Nephron progenitor cell (in vitro differentiated cells): Measurements from ENCODE around the gene CCDC57.
"Not testable (repeated sequence)": the region's sequence is repeated elsewhere in the genome, so short reads cannot be mapped to it uniquely, and the experiment has no call there.

Experiments
- DNase-seq: peaks from one replicate; pipeline ENCODE4 v3.0.0; 2021
- H3K27ac Mint-ChIP-seq: 2 replicates; pipeline ENCODE4 v1.8.0; 2021; ENCODE audit warnings: mild to moderate bottlenecking, moderate library complexity, mixed read lengths
- H3K27me3 Mint-ChIP-seq: 2 replicates; pipeline ENCODE4 v1.8.0; 2021; ENCODE audit warnings: mild to moderate bottlenecking, low read depth, mixed read lengths; ENCODE audit not compliant: poor library complexity
- H3K36me3 Mint-ChIP-seq: 2 replicates; pipeline ENCODE4 v1.8.0; 2021; ENCODE audit warnings: low read depth, mixed read lengths
- H3K4me1 Mint-ChIP-seq: 2 replicates; pipeline ENCODE4 v1.8.0; 2021; ENCODE audit warnings: mixed read lengths
- H3K4me3 Mint-ChIP-seq: 2 replicates; pipeline ENCODE4 v1.8.0; 2021; ENCODE audit warnings: mild to moderate bottlenecking, moderate library complexity, mixed read lengths
- H3K9me3 Mint-ChIP-seq: 2 replicates; pipeline ENCODE4 v1.8.0; 2021; ENCODE audit warnings: mild to moderate bottlenecking, moderate library complexity, mixed read lengths
- TF ChIP-seq, protein P1 (sequence below): fragments of 200-600 bp; sonication (generic); IDR thresholded peaks from 2 replicates; pipeline ENCODE4 v1.5.0; 2021; ENCODE audit warnings: antibody characterized with exemption

The CCDC57 gene

DNA sequence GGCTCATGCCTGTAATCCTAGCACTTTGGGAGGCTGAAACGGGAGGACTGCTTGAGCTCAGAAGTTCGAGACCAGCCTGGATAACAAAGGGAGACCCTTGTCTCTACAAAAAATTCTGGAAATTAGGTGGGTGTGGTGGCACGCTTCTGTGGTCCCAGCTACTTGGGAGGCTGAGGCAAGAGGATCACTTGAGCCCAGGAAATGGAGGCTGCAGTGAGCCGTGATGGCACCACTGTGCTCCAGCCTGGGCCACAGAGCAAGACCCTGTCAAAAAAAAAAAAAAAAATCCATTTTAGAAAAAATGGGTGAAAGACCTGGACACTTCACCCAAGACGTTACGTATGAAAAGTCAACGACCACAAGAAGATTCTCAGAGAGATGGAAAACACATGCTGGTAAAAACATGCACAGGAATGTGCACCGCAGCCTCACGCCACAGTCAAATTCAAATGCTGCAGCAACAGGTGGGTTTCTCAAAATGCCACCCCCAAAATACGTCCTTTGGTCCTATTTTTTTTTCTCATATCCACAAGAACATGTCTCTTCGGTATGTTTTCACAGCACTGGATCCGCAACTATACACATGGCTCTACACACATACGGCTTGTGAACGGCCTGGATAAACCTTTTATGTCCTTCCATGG lies 43.7 kb upstream of the CCDC57 start:
- H3K36me3 Mint-ChIP-seq: peaks cover 84% of the 10 kb centered on the region
- H3K27me3 Mint-ChIP-seq: peaks cover 2% of the 10 kb centered on the region

DNA sequence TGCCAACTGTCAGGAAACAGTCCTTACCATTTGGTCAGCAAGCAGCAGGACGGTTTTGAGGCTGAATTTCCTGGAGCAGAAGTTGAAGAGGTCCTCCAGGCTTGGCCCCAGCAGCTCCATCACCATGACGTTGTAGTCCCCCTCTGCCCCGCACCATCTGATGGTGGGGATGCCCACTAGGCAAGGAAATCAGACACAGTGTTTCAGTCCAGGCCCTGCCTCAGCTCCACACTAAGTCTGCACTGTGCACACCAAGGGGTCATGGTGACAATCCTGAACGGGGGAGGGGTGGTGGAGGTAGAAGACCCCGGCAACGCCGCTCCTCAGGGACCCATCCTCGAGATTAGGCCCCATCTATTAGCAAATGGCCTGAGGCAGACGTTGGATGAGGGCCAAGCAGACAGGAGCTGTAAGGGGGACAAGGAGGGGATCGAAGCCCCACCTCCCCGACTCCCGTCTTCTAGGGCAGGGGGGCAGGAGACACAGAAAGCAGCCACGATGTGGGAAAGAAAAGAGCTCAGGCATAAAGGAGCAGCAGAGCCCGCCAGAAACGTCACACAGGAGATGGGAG lies 42.8 kb upstream of the CCDC57 start:
- peaks cover 84% of the 10 kb centered on the region for H3K36me3 Mint-ChIP-seq
- TF ChIP-seq, protein P1, sequence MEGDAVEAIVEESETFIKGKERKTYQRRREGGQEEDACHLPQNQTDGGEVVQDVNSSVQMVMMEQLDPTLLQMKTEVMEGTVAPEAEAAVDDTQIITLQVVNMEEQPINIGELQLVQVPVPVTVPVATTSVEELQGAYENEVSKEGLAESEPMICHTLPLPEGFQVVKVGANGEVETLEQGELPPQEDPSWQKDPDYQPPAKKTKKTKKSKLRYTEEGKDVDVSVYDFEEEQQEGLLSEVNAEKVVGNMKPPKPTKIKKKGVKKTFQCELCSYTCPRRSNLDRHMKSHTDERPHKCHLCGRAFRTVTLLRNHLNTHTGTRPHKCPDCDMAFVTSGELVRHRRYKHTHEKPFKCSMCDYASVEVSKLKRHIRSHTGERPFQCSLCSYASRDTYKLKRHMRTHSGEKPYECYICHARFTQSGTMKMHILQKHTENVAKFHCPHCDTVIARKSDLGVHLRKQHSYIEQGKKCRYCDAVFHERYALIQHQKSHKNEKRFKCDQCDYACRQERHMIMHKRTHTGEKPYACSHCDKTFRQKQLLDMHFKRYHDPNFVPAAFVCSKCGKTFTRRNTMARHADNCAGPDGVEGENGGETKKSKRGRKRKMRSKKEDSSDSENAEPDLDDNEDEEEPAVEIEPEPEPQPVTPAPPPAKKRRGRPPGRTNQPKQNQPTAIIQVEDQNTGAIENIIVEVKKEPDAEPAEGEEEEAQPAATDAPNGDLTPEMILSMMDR: no peak
- H3K4me3 Mint-ChIP-seq: no peak overlapping the region
- DNase-seq: no peak
- H3K9me3 Mint-ChIP-seq: no peaks in the 10 kb centered on the region
- no peaks in the 10 kb centered on the region for H3K4me1 Mint-ChIP-seq
- H3K27ac Mint-ChIP-seq: peak overlapping the region; percentile 94
- H3K27me3 Mint-ChIP-seq: peaks cover 2% of the 10 kb centered on the region

More for the DNA sequence above, 43.7 kb upstream of the CCDC57 start:
- no peak overlapping the region for H3K4me3 Mint-ChIP-seq
- no peak for DNase-seq
- H3K4me1 Mint-ChIP-seq: no peaks in the 10 kb centered on the region
- peak overlapping the region; percentile 94 for H3K27ac Mint-ChIP-seq
- TF ChIP-seq, protein P1: no peak
- H3K9me3 Mint-ChIP-seq: no peaks in the 10 kb centered on the region

DNA sequence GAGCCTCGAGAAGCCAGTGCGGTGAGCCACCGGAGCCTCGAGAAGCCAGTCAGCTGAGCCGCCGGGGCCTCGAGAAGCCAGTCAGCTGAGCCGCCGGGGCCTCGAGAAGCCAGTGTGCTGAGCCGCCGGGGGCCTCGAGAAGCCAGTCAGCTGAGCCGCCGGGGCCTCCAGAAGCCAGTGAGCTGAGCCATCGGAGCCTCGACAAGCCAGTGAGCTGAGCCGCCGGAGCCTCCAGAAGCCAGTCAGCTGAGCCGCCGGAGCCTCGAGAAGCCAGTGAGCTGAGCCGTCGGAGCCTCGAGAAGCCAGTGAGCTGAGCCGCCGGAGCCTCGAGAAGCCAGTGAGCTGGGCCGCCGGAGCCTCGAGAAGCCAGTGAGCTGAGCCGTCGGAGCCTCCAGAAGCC lies 42.1 kb upstream of the CCDC57 start:
- not testable (repeated sequence) for H3K4me1 Mint-ChIP-seq
- peaks cover 76% of the 10 kb centered on the region for H3K36me3 Mint-ChIP-seq

GRCh38 chr17:82254096-82254495 lies 41.5 kb upstream of the CCDC57 start:
- H3K27me3 Mint-ChIP-seq, H3K4me1 Mint-ChIP-seq, H3K4me3 Mint-ChIP-seq, H3K27ac Mint-ChIP-seq, DNase-seq, H3K9me3 Mint-ChIP-seq: not testable (repeated sequence)
- H3K36me3 Mint-ChIP-seq: peaks cover 71% of the 10 kb centered on the region

More for the DNA sequence above, 42.1 kb upstream of the CCDC57 start:
- not testable (repeated sequence) for H3K4me3 Mint-ChIP-seq, H3K9me3 Mint-ChIP-seq, DNase-seq, H3K27me3 Mint-ChIP-seq, H3K27ac Mint-ChIP-seq

- Mint-ChIP-seq H3K4me3 (no peak overlapping the region), H3K27me3 (peaks cover 2% of the 10 kb centered on the region), H3K27ac (no peak overlapping the region), H3K4me1 (no peaks in the 10 kb centered on the region), H3K36me3 (peaks cover 71% of the 10 kb centered on the region), H3K9me3 (no peaks in the 10 kb centered on the region)
- TF ChIP-seq, protein P1: no peak
- no peak for DNase-seq
Observed at GRCh38 chr17:82253179-82253544, 40.5 kb upstream of the CCDC57 start.

GRCh38 chr17:82252511-82253178 lies 40.0 kb upstream of the CCDC57 start:
- DNase-seq: no peak
- Mint-ChIP-seq H3K27ac (peak overlapping the region; percentile 78), H3K4me3 (no peak overlapping the region), H3K4me1 (no peaks in the 10 kb centered on the region), H3K27me3 (peaks cover under 1% of the 10 kb centered on the region), H3K9me3 (no peaks in the 10 kb centered on the region), H3K36me3 (peaks cover 73% of the 10 kb centered on the region)
- TF ChIP-seq, protein P1: no peak
